IPS-20b (cell line): ENCODE results near the gene LYRM1.
"Not testable (repeated sequence)": the region's sequence is repeated elsewhere in the genome, so short reads cannot be mapped to it uniquely, and the experiment has no call there.

Experiments used
- H3K27ac ChIP-seq: one replicate; pipeline ENCODE4 v1.5.1; 2013; ENCODE audit warnings: low read length
- H3K27me3 ChIP-seq: 2 replicates; pipeline ENCODE4 v1.6.1; 2013; ENCODE audit warnings: mild to moderate bottlenecking, low read length, inconsistent platforms; ENCODE audit not compliant: insufficient read depth
- H3K36me3 ChIP-seq: 2 replicates; pipeline ENCODE4 v1.6.1; 2013; ENCODE audit warnings: low read depth, mild to moderate bottlenecking, inconsistent platforms, low read length, moderate library complexity; ENCODE audit not compliant: insufficient read depth
- H3K4me1 ChIP-seq: 2 replicates; pipeline ENCODE4 v1.6.1; 2013; ENCODE audit warnings: mild to moderate bottlenecking, control low read depth, inconsistent platforms, low read length, moderate library complexity; ENCODE audit not compliant: insufficient read depth
- H3K4me3 ChIP-seq: 2 replicates; pipeline ENCODE4 v1.5.1; 2013; ENCODE audit warnings: mild to moderate bottlenecking, low read length, inconsistent platforms
- H3K9ac ChIP-seq: 2 replicates; pipeline ENCODE4 v1.6.1; 2013; ENCODE audit warnings: low read depth, mild to moderate bottlenecking, inconsistent platforms, low read length, moderate library complexity
- H3K9me3 ChIP-seq: 2 replicates; pipeline ENCODE4 v1.6.1; 2013; ENCODE audit warnings: mild to moderate bottlenecking, low read depth, low read length, inconsistent platforms; ENCODE audit not compliant: insufficient read depth

LYRM1 gene

DNA sequence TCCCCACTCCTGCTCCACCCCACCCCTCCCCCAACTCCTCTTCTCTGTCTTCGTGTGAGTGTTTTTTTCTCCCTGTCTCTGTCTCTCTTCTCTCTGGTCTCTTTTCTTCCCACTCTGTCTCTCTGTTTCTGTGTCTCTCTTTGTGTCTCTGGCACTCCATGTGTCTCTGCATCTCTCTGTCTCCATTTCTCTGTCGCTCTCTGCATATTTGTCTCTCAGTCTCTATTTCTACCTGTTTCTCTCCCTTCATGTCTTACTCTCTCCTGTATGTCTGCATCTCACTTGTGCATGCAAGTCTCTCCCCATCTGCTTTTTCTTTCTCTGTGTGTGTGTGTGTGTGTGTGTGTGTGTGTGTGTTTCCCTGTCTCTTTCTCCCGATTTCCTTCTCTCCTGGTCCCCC, 68.2 kb downstream of the LYRM1 start:
- peak overlapping the region; percentile 8; the same call in 1 of the 2 replicates for H3K4me3 ChIP-seq
- peaks cover 24% of the 10 kb centered on the region; the same call in 1 of the 2 replicates for H3K4me1 ChIP-seq
- H3K27me3 ChIP-seq = no peaks in the 10 kb centered on the region
- H3K9ac ChIP-seq = no peak overlapping the region
- no peaks in the 10 kb centered on the region for H3K36me3 ChIP-seq
- no peak overlapping the region for H3K27ac ChIP-seq
- no peaks in the 10 kb centered on the region for H3K9me3 ChIP-seq

DNA sequence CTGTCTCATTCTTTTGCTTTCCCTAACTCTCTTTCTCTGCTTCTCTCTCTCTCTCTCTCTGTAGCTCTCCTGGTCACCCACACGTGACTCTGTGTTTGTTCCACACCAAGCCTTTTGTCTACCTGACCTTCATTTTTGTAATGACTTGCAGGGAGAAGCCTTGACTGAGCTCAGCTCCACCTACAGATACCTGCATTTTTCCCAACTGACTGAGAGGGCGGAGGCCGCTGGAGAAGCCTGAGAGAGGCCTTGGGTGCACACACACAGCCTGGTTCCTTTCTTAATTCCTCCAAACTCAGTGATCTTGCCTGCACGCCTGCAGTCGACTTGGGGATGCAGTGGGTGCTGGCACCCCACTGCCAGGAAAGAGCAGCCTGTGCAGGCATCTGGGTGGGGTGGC, 68.8 kb downstream of the LYRM1 start:
- no peak overlapping the region for H3K4me3 ChIP-seq
- no peaks in the 10 kb centered on the region for H3K36me3 ChIP-seq
- H3K9me3 ChIP-seq = no peaks in the 10 kb centered on the region
- H3K27ac ChIP-seq = no peak overlapping the region
- no peak overlapping the region for H3K9ac ChIP-seq
- peaks cover 24% of the 10 kb centered on the region; the same call in 1 of the 2 replicates for H3K4me1 ChIP-seq
- H3K27me3 ChIP-seq = no peaks in the 10 kb centered on the region

DNA sequence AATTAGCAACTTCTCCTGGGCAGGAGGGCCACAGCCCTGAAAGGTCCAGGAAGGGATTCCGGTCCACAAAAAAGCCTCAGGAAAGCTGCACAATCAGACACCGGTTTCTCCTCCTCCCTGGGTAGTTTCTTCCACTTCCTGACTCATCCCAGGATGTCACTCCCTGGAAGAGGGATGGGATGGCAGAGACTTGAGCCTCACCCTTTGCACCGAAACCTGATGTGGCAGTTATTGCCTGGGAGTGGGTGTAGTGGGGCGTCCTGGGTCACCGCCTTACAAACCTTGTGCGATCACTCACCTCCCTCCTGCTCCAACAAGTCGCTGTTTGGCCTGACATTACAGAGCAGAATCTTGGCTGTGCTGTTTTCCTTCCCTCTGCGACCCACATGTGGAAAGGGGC, 70.8 kb downstream of the LYRM1 start:
- Histone ChIP-seq H3K9me3 (no peaks in the 10 kb centered on the region), H3K4me3 (no peak overlapping the region), H3K36me3 (no peaks in the 10 kb centered on the region), H3K27ac (no peak overlapping the region), H3K27me3 (no peaks in the 10 kb centered on the region), H3K9ac (no peak overlapping the region), H3K4me1 (peaks cover 24% of the 10 kb centered on the region; the same call in 1 of the 2 replicates)

DNA sequence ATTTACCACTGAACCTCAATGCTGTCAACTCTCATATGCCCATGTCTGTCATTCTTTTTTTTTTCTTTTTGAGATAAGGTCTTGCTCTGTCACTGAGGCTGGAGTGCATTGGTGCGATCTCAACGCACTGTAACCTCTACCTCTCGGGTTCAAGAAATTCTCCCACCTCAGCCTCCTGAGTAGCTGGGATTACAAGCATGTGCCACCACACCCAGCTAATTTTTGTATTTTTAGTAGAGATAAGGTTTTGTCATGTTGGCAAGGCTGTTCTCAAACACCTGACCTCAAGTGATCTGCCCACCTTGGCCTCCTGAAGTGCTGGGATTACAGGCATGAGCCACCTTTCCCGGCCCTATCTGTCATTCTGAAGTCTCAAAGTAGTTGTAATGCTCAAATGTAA, 72.6 kb downstream of the LYRM1 start:
- not testable (repeated sequence) for H3K36me3 ChIP-seq, H3K9ac ChIP-seq, H3K27me3 ChIP-seq, H3K9me3 ChIP-seq, H3K4me3 ChIP-seq, H3K27ac ChIP-seq
- peaks cover 12% of the 10 kb centered on the region; the same call in 1 of the 2 replicates for H3K4me1 ChIP-seq
